Activated T-helper 2 cell treated with anti-CD3 and anti-CD28 coated beads, Interferon-gamma antibody, Interleukin-2, Interleukin-4, amounts not matched to agents 10 μg/mL and 5 μg/mL and 100 μg/mL, durations not matched to agents 14 hours and 24 hours and 36 hours (primary cell): ENCODE results near the gene HOXD12. TPM values are rescaled to one million over a fixed set of nuclear protein-coding genes. Genes with fewer than 3 reads are reported as not detected.

Experiments used
- DNase-seq: peaks from one replicate; pipeline ENCODE4 v3.0.0; 2021; ENCODE audit warnings: low spot score
- H3K27ac Mint-ChIP-seq: one replicate; pipeline ENCODE4 v1.8.0; 2021; ENCODE audit warnings: mixed read lengths
- H3K27me3 Mint-ChIP-seq: one replicate; pipeline ENCODE4 v1.8.0; 2021; ENCODE audit warnings: low read depth, mixed read lengths
- H3K36me3 Mint-ChIP-seq: one replicate; pipeline ENCODE4 v1.8.0; 2021; ENCODE audit warnings: low read depth, mixed read lengths
- H3K4me1 Mint-ChIP-seq: one replicate; pipeline ENCODE4 v1.8.0; 2021; ENCODE audit warnings: low read depth, mixed read lengths
- H3K4me3 Mint-ChIP-seq: one replicate; pipeline ENCODE4 v1.8.0; 2021; ENCODE audit warnings: low read depth, mild to moderate bottlenecking, moderate library complexity, mixed read lengths
- H3K9me3 Mint-ChIP-seq: one replicate; pipeline ENCODE4 v1.8.0; 2021; ENCODE audit warnings: mixed read lengths
- intact Hi-C: fragments of 100-400 bp; cut with micrococcal nuclease; formaldehyde crosslinking; loops from one replicate; pipeline ENCODE4 v1.15.1; 2023
- total RNA-seq: library from RNA; stranded (reverse); gene quantifications from 2 replicates; pipeline ENCODE4 v1.2.3, GENCODE V29; 2022

The HOXD12 gene
- total RNA-seq, 1 donor from 2014 or later, result not detected

- peaks cover 84% of the 10 kb centered on the region for H3K27me3 Mint-ChIP-seq
- peaks cover under 1% of the 10 kb centered on the region for H3K36me3 Mint-ChIP-seq
- no peak overlapping the region for H3K27ac Mint-ChIP-seq
- DNase-seq, result no peak
- H3K9me3 Mint-ChIP-seq, result no peaks in the 10 kb centered on the region
- H3K4me3 Mint-ChIP-seq, result no peak overlapping the region
- H3K4me1 Mint-ChIP-seq, result no peaks in the 10 kb centered on the region
- intact Hi-C loops, result no loop called here
Measured at GRCh38 chr2:176145085-176145969, 45.7 kb downstream of the HOXD12 start.

DNA sequence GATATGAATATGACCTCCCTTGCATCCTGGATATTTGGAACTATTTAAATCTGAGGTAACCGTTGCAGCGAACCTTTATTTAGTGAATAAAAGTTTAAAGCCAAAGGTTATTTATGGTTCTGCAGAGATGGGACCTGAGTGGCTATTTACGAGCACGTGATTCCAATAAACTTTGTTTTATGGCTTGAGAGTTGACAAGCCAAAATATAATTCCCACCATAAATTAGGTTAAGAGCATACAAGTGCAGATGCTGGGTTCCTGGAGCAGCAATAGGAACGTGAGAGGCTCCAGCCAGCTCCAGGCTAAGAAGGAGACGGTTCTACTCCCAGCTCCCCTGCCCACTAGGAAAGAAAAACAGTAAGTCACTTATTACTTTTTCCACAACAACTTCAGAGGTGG, 46.5 kb downstream of the HOXD12 start:
- intact Hi-C loops, result no loop called here
- Mint-ChIP-seq H3K36me3 (peaks cover 3% of the 10 kb centered on the region), H3K27me3 (peaks cover 86% of the 10 kb centered on the region), H3K4me3 (no peak overlapping the region), H3K9me3 (no peaks in the 10 kb centered on the region), H3K4me1 (no peaks in the 10 kb centered on the region), H3K27ac (no peak overlapping the region)
- DNase-seq, result no peak

DNA sequence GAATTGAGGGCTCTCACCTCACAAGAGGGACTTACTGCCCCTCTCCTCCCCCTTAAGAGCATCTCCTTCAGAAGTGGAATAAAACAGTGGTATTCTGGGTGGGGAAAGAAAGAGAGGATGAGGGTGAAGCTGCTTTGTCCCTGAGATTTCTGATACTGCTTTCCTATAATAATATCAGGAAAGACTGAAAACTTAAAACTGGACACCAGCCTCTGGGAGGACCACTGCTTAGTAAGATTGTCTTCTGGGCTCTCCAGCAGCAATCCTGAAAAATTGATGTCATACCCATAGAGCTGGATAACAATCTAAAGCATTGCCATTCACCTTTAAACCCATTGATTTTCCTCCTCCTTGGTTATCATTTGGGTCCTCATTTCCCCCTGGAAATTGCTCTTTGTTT, 47.0 kb downstream of the HOXD12 start:
- peaks cover 3% of the 10 kb centered on the region for H3K36me3 Mint-ChIP-seq
- intact Hi-C loops, result no loop called here
- H3K27ac Mint-ChIP-seq, result no peak overlapping the region
- peaks cover 86% of the 10 kb centered on the region for H3K27me3 Mint-ChIP-seq
- no peak for DNase-seq
- no peaks in the 10 kb centered on the region for H3K4me1 Mint-ChIP-seq
- no peaks in the 10 kb centered on the region for H3K9me3 Mint-ChIP-seq
- no peak overlapping the region for H3K4me3 Mint-ChIP-seq

GRCh38 chr2:176147210-176147799, 47.7 kb downstream of the HOXD12 start:
- no peak overlapping the region for H3K27ac Mint-ChIP-seq
- DNase-seq, result no peak
- intact Hi-C loops, result no loop called here
- peaks cover 3% of the 10 kb centered on the region for H3K36me3 Mint-ChIP-seq
- no peaks in the 10 kb centered on the region for H3K4me1 Mint-ChIP-seq
- H3K9me3 Mint-ChIP-seq, result no peaks in the 10 kb centered on the region
- no peak overlapping the region for H3K4me3 Mint-ChIP-seq
- H3K27me3 Mint-ChIP-seq, result peaks cover 81% of the 10 kb centered on the region

GRCh38 chr2:176147800-176148496, 48.4 kb downstream of the HOXD12 start:
- intact Hi-C loops, result no loop called here
- Mint-ChIP-seq H3K9me3 (no peaks in the 10 kb centered on the region), H3K27ac (no peak overlapping the region), H3K36me3 (peaks cover 3% of the 10 kb centered on the region), H3K27me3 (peaks cover 85% of the 10 kb centered on the region), H3K4me3 (no peak overlapping the region), H3K4me1 (no peaks in the 10 kb centered on the region)
- DNase-seq, result no peak

- Mint-ChIP-seq H3K27me3 (peaks cover 83% of the 10 kb centered on the region), H3K27ac (no peak overlapping the region), H3K4me3 (no peak overlapping the region), H3K9me3 (no peaks in the 10 kb centered on the region), H3K36me3 (peaks cover 3% of the 10 kb centered on the region), H3K4me1 (no peaks in the 10 kb centered on the region)
- intact Hi-C loops, result no loop called here
- DNase-seq, result no peak
Measured at GRCh38 chr2:176148751-176149421, 49.3 kb downstream of the HOXD12 start.

- no peak for DNase-seq
- Mint-ChIP-seq H3K27ac (no peak overlapping the region), H3K4me3 (no peak overlapping the region), H3K9me3 (no peaks in the 10 kb centered on the region), H3K4me1 (no peaks in the 10 kb centered on the region), H3K27me3 (peaks cover 86% of the 10 kb centered on the region), H3K36me3 (peaks cover 3% of the 10 kb centered on the region)
- intact Hi-C loops, result no loop called here
Measured at GRCh38 chr2:176149481-176149938, 49.9 kb downstream of the HOXD12 start.

- H3K36me3 Mint-ChIP-seq, result peaks cover 3% of the 10 kb centered on the region
- no peak for DNase-seq
- peaks cover 87% of the 10 kb centered on the region for H3K27me3 Mint-ChIP-seq
- no peak overlapping the region for H3K4me3 Mint-ChIP-seq
- no peak overlapping the region for H3K27ac Mint-ChIP-seq
- H3K4me1 Mint-ChIP-seq, result no peaks in the 10 kb centered on the region
- intact Hi-C loops, result loop anchor here (2.0 kb wide), 1 partner anchor 13 kb away; no protein-coding TSS in a partner anchor
- no peaks in the 10 kb centered on the region for H3K9me3 Mint-ChIP-seq
Measured at GRCh38 chr2:176149939-176150583, 50.5 kb downstream of the HOXD12 start.

GRCh38 chr2:176150584-176151441, 51.2 kb downstream of the HOXD12 start:
- H3K4me1 Mint-ChIP-seq, result no peaks in the 10 kb centered on the region
- no peaks in the 10 kb centered on the region for H3K9me3 Mint-ChIP-seq
- no peak overlapping the region for H3K4me3 Mint-ChIP-seq
- DNase-seq, result no peak
- peaks cover 88% of the 10 kb centered on the region for H3K27me3 Mint-ChIP-seq
- peaks cover 3% of the 10 kb centered on the region for H3K36me3 Mint-ChIP-seq
- intact Hi-C loops, result loop anchor here (2.0 kb wide), 1 partner anchor 14 kb away; no protein-coding TSS in a partner anchor
- H3K27ac Mint-ChIP-seq, result no peak overlapping the region

- H3K27me3 Mint-ChIP-seq, result peaks cover 88% of the 10 kb centered on the region
- no peak within 1 kb of the TSS for H3K27ac Mint-ChIP-seq
- DNase-seq, result no peak
- H3K4me3 Mint-ChIP-seq, result no peak within 1 kb of the TSS
- intact Hi-C loops, result loop anchor here (2.0 kb wide), 1 partner anchor 15 kb away; no protein-coding TSS in a partner anchor
- H3K9me3 Mint-ChIP-seq, result no peaks in the 10 kb centered on the region
- peaks cover 3% of the 10 kb centered on the region for H3K36me3 Mint-ChIP-seq
- no peaks in the 10 kb centered on the region for H3K4me1 Mint-ChIP-seq
Measured at GRCh38 chr2:176151442-176152287, 52.1 kb downstream of the HOXD12 start, which contains the start of gene HOXD4. Gene HOXD4 (plus strand): TSS chr2:176151550. CDS start chr2:176151634, 84 bp downstream.
